Loucy (cell line): ENCODE data around the gene RPL19.

Experiments used
- EZH2phosphoT487 ChIP-seq: fragments of 200-600 bp; IDR thresholded peaks from 2 replicates; pipeline ENCODE4 v1.6.1; 2018; ENCODE audit warnings: antibody characterized with exemption, mild to moderate bottlenecking, moderate library complexity, borderline replicate concordance
- TF ChIP-seq, protein P1 (sequence below): fragments of 200-600 bp; sonication (generic); conservative IDR thresholded peaks from 2 replicates; pipeline ENCODE4 v1.5.1; 2014; ENCODE audit warnings: mild to moderate bottlenecking, antibody characterized with exemption, low read length

DNA sequence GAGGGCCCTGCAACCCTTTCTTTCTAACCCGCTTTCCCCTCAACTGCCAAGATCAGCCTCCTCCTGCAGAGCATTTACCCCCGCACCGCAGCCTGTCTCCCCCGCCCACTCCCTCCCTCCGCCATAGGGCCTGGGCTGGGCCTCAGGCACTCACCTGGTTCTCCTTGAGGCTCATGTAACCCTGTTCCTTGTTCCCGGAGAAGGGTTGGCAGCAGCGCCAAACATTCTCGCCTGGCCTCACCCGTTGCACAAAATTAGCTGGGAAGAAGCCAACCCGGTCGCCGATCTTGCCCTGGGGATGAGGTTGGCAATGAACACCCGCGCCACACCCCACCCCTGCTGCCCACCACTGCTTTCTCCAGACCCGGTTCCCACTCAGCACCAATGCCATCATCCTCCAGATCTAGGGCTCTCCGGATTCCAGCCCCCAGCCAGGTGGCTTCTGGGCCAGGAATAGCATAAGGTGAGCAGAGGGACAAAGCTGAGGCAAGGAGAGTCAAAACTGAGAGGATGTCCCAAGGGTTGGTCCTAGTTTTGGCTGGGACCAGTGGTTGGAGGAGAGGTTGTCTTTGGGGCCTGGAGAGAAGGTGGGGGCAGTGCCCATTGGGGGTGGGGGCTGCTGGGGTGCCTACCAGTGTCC is 12.9 kb downstream of the RPL19 start:
- TF ChIP-seq, protein P1, sequence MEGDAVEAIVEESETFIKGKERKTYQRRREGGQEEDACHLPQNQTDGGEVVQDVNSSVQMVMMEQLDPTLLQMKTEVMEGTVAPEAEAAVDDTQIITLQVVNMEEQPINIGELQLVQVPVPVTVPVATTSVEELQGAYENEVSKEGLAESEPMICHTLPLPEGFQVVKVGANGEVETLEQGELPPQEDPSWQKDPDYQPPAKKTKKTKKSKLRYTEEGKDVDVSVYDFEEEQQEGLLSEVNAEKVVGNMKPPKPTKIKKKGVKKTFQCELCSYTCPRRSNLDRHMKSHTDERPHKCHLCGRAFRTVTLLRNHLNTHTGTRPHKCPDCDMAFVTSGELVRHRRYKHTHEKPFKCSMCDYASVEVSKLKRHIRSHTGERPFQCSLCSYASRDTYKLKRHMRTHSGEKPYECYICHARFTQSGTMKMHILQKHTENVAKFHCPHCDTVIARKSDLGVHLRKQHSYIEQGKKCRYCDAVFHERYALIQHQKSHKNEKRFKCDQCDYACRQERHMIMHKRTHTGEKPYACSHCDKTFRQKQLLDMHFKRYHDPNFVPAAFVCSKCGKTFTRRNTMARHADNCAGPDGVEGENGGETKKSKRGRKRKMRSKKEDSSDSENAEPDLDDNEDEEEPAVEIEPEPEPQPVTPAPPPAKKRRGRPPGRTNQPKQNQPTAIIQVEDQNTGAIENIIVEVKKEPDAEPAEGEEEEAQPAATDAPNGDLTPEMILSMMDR = no peak
- no peak for TF ChIP-seq EZH2phosphoT487
